ENCODE data around the gene CCDC124.

DNA sequence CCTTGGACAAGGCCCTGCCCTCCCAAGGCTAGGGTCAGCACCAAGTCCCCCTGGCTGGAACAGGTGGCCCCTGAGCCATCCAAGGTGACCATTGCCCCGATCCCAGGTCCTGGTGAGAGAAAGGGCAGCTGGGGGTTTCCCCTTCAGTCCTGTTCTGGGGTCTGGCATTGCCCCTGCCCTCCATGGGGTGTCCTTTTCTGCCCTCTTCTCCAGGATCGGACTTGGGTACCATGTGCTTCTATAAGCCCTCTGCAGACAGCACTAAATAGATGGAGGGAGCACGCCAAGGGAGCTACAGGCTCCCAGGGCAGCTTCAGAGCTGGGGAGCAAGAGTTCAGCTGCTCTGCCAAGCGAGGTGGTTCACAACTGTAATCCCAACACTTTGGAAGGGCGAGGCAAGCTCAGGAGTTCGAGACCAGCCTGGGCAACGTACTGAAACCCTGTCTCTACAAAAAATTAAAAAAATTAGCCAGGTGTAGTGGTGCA is 20.5 kb downstream of the CCDC124 start:
- TF ChIP-seq, protein P1, sequence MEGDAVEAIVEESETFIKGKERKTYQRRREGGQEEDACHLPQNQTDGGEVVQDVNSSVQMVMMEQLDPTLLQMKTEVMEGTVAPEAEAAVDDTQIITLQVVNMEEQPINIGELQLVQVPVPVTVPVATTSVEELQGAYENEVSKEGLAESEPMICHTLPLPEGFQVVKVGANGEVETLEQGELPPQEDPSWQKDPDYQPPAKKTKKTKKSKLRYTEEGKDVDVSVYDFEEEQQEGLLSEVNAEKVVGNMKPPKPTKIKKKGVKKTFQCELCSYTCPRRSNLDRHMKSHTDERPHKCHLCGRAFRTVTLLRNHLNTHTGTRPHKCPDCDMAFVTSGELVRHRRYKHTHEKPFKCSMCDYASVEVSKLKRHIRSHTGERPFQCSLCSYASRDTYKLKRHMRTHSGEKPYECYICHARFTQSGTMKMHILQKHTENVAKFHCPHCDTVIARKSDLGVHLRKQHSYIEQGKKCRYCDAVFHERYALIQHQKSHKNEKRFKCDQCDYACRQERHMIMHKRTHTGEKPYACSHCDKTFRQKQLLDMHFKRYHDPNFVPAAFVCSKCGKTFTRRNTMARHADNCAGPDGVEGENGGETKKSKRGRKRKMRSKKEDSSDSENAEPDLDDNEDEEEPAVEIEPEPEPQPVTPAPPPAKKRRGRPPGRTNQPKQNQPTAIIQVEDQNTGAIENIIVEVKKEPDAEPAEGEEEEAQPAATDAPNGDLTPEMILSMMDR (conservative IDR thresholded peaks at IDR 0.05; ENCODE audit: low read length): no peak
- TF ChIP-seq EZH2phosphoT487 (IDR thresholded peaks at IDR 0.05; ENCODE audit: borderline replicate concordance): no peak
